IgD-negative memory B cell (primary cell): ENCODE measurements around the gene CD274. TPM values are rescaled to one million over a fixed set of nuclear protein-coding genes. Genes with fewer than 3 reads are reported as not detected.
"Not testable (repeated sequence)": the region's sequence is repeated elsewhere in the genome, so short reads cannot be mapped to it uniquely, and the experiment has no call there.

Experiments used
- H3K27ac Mint-ChIP-seq, 3 donors: one replicate each; pipeline ENCODE4 v1.8.0; 2020 to 2022; ENCODE audit warnings: mild to moderate bottlenecking in 3 of 3, mixed read lengths in 3 of 3, moderate library complexity in 1 of 3
- H3K27me3 Mint-ChIP-seq: one replicate; pipeline ENCODE4 v1.8.0; 2021; ENCODE audit warnings: mixed read lengths
- H3K36me3 Mint-ChIP-seq: one replicate; pipeline ENCODE4 v1.8.0; 2020; ENCODE audit warnings: mild to moderate bottlenecking, mixed read lengths
- H3K4me1 Mint-ChIP-seq, 3 donors: one replicate each; pipeline ENCODE4 v1.8.0; 2020 to 2022; ENCODE audit warnings: mixed read lengths in 3 of 3, mild to moderate bottlenecking in 1 of 3
- H3K4me3 Mint-ChIP-seq, 4 donors: one replicate each; pipeline ENCODE4 v1.8.0; 2020 to 2022; ENCODE audit warnings: mild to moderate bottlenecking in 4 of 4, mixed read lengths in 4 of 4, moderate library complexity in 3 of 4
- H3K9me3 Mint-ChIP-seq, 3 donors: one replicate each; pipeline ENCODE4 v1.8.0; 2020 to 2021; ENCODE audit warnings: mixed read lengths in 3 of 3, mild to moderate bottlenecking in 1 of 3
- polyA plus RNA-seq: library from polyadenylated mRNA; unstranded; fragments of 300-500 nt; fragmentation: Illumina TruSeq; gene quantifications from one replicate; pipeline ENCODE4 v1.2.3, GENCODE V29; 2021

The CD274 gene
- polyA plus RNA-seq, 1 donor from 2014 or later = 0.35 TPM

DNA sequence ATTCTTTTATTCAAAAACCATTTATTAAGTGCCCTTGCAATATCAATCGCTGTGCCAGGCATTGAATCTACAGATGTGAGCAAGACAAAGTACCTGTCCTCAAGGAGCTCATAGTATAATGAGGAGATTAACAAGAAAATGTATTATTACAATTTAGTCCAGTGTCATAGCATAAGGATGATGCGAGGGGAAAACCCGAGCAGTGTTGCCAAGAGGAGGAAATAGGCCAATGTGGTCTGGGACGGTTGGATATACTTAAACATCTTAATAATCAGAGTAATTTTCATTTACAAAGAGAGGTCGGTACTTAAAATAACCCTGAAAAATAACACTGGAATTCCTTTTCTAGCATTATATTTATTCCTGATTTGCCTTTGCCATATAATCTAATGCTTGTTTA, 18.5 kb downstream of the CD274 start:
- Mint-ChIP-seq H3K4me3 (no peak overlapping the region), H3K36me3 (peaks cover 7% of the 10 kb centered on the region), H3K27ac (no peak overlapping the region), H3K4me1 (peaks cover 0 to 11% (median 5%) of the 10 kb centered on the region in 3 donors), H3K27me3 (no peaks in the 10 kb centered on the region), H3K9me3 (no peaks in the 10 kb centered on the region)

DNA sequence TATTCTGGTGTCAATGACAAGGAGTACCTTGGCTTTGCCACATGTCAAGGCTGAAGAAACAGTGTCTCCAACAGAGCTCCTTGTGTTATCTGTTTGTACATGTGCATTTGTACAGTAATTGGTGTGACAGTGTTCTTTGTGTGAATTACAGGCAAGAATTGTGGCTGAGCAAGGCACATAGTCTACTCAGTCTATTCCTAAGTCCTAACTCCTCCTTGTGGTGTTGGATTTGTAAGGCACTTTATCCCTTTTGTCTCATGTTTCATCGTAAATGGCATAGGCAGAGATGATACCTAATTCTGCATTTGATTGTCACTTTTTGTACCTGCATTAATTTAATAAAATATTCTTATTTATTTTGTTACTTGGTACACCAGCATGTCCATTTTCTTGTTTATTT, 19.8 kb downstream of the CD274 start:
- H3K36me3 Mint-ChIP-seq = peaks cover 2% of the 10 kb centered on the region
- no peaks in the 10 kb centered on the region for H3K9me3 Mint-ChIP-seq
- no peaks in the 10 kb centered on the region for H3K27me3 Mint-ChIP-seq
- no peak overlapping the region for H3K4me3 Mint-ChIP-seq
- no peak overlapping the region for H3K27ac Mint-ChIP-seq
- peaks cover 0 to 8% (median 5%) of the 10 kb centered on the region in 3 donors for H3K4me1 Mint-ChIP-seq

DNA sequence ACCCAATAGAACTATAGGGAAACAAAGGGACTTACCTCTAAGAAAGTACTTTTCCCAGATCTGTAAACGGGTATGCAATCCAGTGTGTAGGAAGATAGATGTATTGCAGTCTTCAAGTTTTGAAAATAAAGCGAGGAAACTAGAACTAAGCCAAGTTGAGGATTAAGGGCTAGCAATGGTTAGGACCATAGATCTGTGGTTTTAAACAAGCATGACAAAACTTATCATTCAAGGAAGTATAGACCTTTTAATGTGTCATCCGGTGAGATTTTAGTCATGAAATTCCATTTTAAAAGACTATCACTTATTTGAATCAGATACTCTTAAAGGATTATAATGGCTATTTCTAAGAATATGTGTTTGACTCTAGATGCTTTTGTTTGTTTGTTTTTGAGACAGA, 20.5 kb downstream of the CD274 start:
- Mint-ChIP-seq H3K9me3 (peaks cover 0 to 3% (median 0%) of the 10 kb centered on the region in 3 donors), H3K27ac (no peak overlapping the region), H3K36me3 (peaks cover 2% of the 10 kb centered on the region), H3K4me1 (peaks cover 0 to 7% (median 4%) of the 10 kb centered on the region in 3 donors), H3K4me3 (no peak overlapping the region), H3K27me3 (no peaks in the 10 kb centered on the region)

DNA sequence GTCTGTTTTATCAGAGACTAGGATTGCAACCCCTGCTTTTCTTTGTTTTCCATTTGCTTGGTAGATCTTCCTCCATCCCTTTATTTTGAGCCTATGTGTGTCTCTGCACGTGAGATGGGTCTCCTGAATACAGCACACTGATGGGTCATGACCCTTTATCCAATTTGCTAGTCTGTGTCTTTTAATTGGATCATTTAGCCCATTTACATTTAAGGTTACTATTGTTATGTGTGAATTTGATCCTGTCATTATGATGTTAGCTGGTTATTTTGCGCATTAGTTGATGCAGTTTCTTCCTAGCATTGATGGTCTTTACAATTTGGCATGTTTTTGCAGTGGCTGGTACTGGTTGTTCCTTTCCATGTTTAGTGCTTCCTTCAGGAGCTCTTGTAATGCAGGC, 25.3 kb downstream of the CD274 start:
- H3K9me3 Mint-ChIP-seq, H3K27ac Mint-ChIP-seq, H3K4me1 Mint-ChIP-seq, H3K36me3 Mint-ChIP-seq, H3K27me3 Mint-ChIP-seq, H3K4me3 Mint-ChIP-seq: not testable (repeated sequence)

DNA sequence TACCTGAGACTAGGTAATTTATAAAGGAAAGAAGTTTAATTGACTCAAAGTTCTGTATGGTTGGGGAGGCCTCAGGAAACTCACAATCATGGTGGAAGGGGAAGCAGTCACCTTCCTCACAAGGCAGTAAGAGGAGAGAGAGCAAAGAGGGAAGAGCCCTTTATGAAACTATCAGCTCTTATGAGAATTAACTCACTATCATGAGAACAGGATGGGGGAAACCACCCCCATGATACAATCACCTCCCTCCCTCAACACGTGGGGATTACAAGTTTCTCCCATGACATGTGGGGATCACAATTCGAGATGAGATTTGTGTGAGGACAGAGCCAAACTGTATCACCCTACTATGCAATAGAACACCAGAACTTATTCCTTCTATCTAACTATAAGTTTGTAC, 27.9 kb downstream of the CD274 start:
- Mint-ChIP-seq H3K4me1 (peaks cover 5 to 9% (median 8%) of the 10 kb centered on the region in 3 donors), H3K36me3 (peaks cover 2% of the 10 kb centered on the region), H3K27me3 (no peaks in the 10 kb centered on the region), H3K27ac (no peak overlapping the region), H3K9me3 (peaks cover 2 to 6% (median 3%) of the 10 kb centered on the region in 3 donors), H3K4me3 (no peak overlapping the region)

DNA sequence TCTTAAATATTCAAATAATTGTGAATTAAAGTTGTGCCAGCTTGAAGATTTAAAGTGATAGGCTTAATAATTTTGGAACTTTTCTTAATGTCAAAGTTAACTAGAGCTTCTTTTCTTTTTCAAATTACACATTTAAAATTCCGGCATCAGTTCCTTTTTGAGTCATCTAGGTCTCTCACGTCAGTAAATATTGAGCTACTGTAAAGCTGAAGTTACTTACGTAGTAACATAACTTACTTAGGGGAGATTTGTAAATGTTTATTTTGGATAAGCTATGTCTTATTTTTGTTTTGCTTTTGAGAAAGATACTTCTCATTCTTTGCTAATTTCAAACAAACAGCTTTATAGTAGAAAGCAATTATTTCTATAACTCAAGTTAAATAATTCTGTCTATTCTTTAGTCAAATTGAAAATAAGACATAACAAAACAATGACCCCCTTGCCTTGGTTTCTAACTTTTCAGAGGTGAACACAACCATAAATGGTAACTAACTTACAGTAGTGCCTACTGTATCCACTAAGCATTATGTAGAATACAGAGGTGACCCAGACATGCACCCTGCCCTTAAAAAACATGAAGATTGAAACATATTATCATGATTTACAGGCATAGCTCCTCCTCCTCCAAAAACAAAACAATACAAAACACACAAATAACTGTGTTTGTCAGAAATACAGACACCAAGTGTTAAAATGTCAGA, 29.8 kb downstream of the CD274 start:
- no peak overlapping the region for H3K27ac Mint-ChIP-seq
- no peaks in the 10 kb centered on the region for H3K27me3 Mint-ChIP-seq
- peaks cover 7 to 8% (median 7%) of the 10 kb centered on the region in 3 donors for H3K4me1 Mint-ChIP-seq
- H3K36me3 Mint-ChIP-seq = peaks cover 2% of the 10 kb centered on the region
- no peak overlapping the region for H3K4me3 Mint-ChIP-seq
- H3K9me3 Mint-ChIP-seq = peaks cover 2 to 6% (median 3%) of the 10 kb centered on the region in 3 donors

DNA sequence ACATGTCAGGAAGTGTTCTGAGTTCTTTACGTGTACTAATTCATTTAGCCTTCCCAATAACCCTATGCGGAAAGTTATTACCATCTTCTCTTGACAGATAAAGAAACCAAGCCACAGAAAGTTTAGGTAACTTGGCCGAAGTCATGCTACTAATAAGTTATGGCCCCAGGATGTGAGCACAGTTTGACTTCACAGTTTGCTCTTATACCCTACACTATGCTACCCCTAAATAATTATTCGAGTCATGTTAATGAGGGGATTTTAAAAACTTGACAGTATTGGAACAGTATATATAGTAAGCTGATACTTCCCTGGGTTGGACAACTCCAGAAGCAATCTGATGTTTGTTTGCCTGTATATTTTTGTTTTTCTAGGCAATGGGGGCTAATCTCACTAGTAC, 30.6 kb downstream of the CD274 start:
- peaks cover 7 to 8% (median 7%) of the 10 kb centered on the region in 3 donors for H3K4me1 Mint-ChIP-seq
- no peaks in the 10 kb centered on the region for H3K27me3 Mint-ChIP-seq
- H3K36me3 Mint-ChIP-seq = peaks cover 2% of the 10 kb centered on the region
- H3K4me3 Mint-ChIP-seq = no peak overlapping the region
- no peak overlapping the region for H3K27ac Mint-ChIP-seq
- H3K9me3 Mint-ChIP-seq = peaks cover 0 to 6% (median 2%) of the 10 kb centered on the region in 3 donors

DNA sequence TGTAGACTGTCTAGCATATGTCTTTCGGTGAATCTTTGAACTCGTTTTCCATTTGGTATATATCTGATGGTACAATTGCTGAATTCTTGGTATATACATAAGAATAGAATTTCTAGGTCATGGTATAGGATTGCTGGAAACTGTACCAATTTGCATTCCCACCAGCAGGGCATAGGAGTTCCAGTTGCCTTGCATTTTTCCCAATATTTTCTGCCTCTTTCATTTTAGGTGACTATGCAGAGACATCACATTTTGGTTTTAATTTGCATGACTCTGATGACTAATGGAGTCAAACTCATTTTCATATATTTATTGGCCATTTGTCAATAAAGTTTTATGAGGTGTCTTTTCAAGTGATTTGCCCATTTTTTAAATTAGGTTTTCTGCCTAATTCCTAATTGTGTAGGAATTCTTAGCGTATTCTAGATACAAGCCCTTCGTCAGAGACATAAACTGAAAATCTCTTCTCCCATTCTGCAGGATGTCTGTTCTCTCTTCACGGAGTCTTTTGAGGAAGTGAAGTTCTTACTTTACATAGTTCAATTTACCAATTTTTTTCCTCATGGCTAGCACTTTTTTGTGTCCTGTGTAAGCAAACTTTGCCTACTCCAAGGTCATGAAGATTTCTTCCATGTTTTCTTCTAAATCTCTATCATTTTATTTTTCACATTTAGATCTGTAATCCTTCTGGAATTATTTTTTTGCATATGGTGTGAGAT, 31.1 kb downstream of the CD274 start:
- Mint-ChIP-seq H3K27me3 (no peaks in the 10 kb centered on the region), H3K4me3 (peak overlapping the region in 1 of 4 donors; percentile 49)

DNA sequence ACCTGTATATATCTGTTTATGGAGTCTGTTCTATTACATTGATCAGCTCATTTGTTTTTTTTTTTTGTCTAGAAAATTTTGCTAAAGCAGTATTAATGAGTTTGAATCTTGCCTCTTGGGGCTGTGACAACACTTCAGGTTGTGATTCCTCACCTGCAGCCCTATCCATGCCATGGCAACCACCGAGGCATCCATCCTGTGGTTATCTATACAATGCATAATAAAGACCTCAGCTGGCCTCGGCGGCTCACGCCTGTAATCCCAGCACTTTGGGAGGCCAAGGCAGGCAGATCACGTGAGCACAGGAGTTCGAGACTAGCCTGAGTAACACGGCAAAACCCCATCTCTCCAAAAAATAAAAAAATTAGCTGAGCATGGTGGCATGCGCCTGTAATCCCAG, 31.9 kb downstream of the CD274 start:
- Mint-ChIP-seq H3K4me1 (peaks cover 7 to 8% (median 7%) of the 10 kb centered on the region in 3 donors), H3K27me3 (peaks cover 2% of the 10 kb centered on the region), H3K9me3 (peaks cover 0 to 2% (median 0%) of the 10 kb centered on the region in 3 donors), H3K4me3 (no peak overlapping the region), H3K27ac (no peak overlapping the region), H3K36me3 (peaks cover 2% of the 10 kb centered on the region)

More for the DNA sequence above, 31.1 kb downstream of the CD274 start:
- H3K36me3 Mint-ChIP-seq = peaks cover 2% of the 10 kb centered on the region
- H3K27ac Mint-ChIP-seq = no peak overlapping the region
- H3K9me3 Mint-ChIP-seq = peaks cover 0 to 2% (median 1%) of the 10 kb centered on the region in 3 donors
- peaks cover 7 to 8% (median 7%) of the 10 kb centered on the region in 3 donors for H3K4me1 Mint-ChIP-seq

DNA sequence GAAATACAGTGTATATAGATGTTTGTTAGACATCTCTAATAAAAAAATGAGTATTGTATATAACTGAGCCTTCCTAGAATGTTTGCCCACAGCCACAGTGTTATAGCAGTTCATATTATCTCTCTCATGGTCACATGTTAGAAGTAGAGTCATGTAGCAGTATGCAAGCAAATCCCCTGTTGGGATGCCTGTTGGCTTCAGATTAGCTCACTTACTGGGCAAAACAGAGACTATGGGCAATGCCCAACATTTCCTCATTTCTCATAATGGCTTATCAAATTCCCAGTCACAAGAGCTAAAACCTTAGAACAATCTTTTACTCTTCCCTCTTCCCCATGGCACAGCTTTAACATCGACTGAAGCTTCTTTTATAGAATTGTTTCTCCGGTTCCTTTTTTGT, 33.0 kb downstream of the CD274 start:
- Mint-ChIP-seq H3K27ac (no peak overlapping the region), H3K4me3 (no peak overlapping the region), H3K9me3 (peaks cover 0 to 2% (median 0%) of the 10 kb centered on the region in 3 donors), H3K36me3 (peaks cover 3% of the 10 kb centered on the region), H3K27me3 (peaks cover 2% of the 10 kb centered on the region), H3K4me1 (peaks cover 5 to 8% (median 6%) of the 10 kb centered on the region in 3 donors)

DNA sequence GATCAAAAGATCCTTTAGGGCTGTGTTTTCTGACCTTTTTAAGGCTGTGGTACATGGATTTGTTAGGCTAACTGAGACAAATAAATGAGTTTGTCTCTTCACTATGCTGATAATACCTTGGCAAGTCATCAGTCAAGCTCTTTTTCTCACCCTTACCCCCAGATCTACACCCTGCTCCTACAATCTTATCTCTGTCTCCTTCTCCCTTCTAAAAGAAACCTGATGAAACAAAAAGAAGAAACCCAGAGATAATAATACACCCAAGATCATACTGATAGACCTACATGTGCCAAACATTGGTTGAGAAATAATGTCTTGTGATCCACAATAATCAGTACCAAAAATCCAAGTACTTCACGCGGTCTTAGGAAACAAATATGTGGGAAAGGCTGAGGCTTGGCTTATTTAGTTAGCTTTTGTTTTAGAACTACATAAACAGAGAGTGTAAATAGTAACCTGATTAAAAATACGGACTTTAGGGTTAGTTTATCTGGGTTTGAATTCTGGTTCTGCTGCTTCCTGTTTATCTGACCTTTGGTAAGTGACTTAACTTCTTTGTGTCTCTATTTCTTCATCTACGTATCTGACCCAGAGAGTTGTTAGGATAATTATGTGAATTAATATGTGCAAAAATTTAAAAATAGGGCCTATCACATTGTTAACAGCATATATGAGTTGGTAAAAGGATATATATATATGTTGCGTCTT, 35.2 kb downstream of the CD274 start:
- H3K9me3 Mint-ChIP-seq = no peaks in the 10 kb centered on the region
- peaks cover 3 to 8% (median 6%) of the 10 kb centered on the region in 3 donors for H3K4me1 Mint-ChIP-seq
- H3K27me3 Mint-ChIP-seq = peaks cover 2% of the 10 kb centered on the region
- peaks cover 1% of the 10 kb centered on the region for H3K36me3 Mint-ChIP-seq
- H3K4me3 Mint-ChIP-seq = no peak overlapping the region
- H3K27ac Mint-ChIP-seq = no peak overlapping the region

DNA sequence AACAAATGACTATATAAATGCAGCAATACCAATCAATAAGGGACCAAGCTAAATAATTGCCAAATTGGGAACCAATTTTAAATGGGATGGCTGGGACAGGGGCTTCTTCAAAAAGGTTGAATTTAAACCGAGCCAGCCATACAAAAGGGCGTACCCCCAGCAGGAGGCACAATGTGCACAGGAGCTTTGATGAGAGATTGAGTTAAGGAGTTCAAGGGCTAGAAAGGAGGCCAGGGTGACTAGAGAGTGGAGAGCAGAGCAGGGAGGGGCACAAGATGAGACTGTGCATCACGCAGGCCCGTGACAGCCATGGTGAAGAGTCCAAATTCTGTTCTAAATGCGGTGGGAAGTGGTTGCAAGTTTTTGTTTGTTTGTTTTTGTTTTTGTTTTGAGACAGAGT, 36.6 kb downstream of the CD274 start:
- peaks cover under 1 to 2% (median 2%) of the 10 kb centered on the region in 3 donors for H3K4me1 Mint-ChIP-seq
- peaks cover 2% of the 10 kb centered on the region for H3K27me3 Mint-ChIP-seq
- no peak overlapping the region for H3K27ac Mint-ChIP-seq
- H3K4me3 Mint-ChIP-seq = no peak overlapping the region
- no peaks in the 10 kb centered on the region for H3K9me3 Mint-ChIP-seq
- H3K36me3 Mint-ChIP-seq = peaks cover 1% of the 10 kb centered on the region

DNA sequence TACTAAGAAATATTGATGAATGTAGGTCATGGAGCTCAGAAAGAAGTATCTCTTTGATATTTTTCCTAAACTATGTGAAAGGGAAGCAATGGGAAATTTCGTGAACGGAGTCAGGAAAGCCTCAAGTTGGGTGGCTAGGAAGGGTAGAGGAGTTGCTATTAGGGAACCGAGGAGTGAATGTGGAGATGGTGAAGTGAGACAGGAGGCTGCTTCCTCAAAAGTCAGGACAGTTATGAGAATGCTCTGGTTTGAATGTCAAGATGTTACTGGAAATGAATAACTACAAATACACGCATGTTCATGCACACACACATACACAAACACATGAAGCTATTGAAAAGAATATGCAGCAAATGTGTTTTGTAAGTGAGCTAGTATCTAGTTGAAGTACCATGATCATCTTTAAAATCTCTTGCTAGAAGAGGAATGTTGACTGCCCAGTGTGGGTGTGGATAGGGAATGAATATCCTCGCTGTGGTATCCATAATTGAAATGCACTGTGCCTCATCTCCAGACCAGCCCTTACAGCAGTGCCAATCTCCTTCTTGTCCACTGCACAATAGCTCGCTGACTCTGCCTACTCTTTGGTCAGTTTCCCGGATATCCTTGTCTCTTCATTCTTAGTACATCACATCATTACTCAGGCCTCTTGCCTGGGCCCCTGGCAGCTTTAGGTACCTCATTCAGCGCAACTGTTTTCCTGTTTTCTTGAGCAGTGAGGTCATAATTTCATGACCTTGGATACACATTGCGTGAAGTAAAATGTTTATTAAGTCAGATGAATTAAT, 38.1 kb downstream of the CD274 start:
- Mint-ChIP-seq H3K27me3 (peaks cover 2% of the 10 kb centered on the region), H3K4me1 (peaks cover 0 to 6% (median 5%) of the 10 kb centered on the region in 3 donors), H3K9me3 (no peaks in the 10 kb centered on the region), H3K4me3 (no peak overlapping the region), H3K36me3 (peaks cover 1% of the 10 kb centered on the region), H3K27ac (no peak overlapping the region)

DNA sequence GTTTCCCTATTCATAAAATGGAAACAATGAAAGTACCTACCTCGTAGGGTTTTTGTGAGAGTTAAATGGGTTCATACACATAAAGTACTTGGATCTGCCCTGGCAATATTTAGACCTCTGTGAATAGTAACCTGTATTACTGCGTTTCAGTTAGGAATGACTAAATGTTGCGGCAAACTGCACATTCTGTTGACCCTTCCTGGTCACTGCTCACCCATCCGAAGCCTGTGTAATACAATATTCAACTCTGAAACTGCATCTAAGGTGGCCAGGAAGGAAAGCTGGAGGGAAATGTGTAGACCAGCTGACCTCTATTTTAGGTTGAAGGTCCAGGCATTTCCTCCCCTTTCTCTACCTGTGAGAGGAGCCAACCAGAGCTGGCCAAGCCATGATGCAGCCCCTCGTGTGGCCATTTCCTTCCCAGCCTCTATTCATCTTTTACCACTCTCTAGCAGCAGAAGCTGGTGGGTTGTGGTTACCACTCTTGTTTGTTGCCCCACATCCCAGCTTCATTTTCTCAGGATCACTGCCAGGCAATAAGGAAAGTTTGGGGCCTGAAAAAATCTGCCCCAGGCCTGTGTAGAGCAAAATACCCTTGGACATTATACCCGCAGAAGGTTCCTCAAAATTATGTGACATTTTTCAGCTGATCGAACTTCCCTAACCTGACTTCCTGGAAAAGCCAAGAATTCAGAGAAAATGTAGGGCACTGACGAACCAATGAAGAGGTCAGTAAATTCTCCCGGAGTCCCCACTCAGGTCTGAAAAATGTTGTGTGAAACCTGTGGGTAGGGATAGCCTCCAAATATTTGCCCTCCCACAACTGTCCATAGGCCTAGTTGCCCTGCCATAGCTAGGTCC, 39.5 kb downstream of the CD274 start:
- peaks cover 2% of the 10 kb centered on the region for H3K27me3 Mint-ChIP-seq
- no peak overlapping the region for H3K27ac Mint-ChIP-seq
- H3K4me1 Mint-ChIP-seq = peaks cover 4 to 18% (median 12%) of the 10 kb centered on the region in 3 donors
- peaks cover 1% of the 10 kb centered on the region for H3K36me3 Mint-ChIP-seq
- no peaks in the 10 kb centered on the region for H3K9me3 Mint-ChIP-seq
- no peak overlapping the region for H3K4me3 Mint-ChIP-seq
